Gastrocnemius medialis (tissue), 4 donors: Measurements from ENCODE around the gene ZDHHC17. TPM values are rescaled to one million over a fixed set of nuclear protein-coding genes. Genes with fewer than 3 reads are reported as not detected.
A peak's percentile ranks its signal among the peaks of the same experiment; 100 is the strongest.

Experiments
- ATAC-seq, 2 donors: fragments of 150-250 bp; one replicate each; pipeline ENCODE4 v1.9.1; 2016
- DNase-seq, 2 donors: peaks; one replicate each; pipeline ENCODE4 v3.0.0-alpha.2; 2019
- H3K27ac ChIP-seq, 4 donors: fragments of 200-600 bp; sonication (generic); 1 replicate in 1 of 4; 2 replicates in 3 of 4; pipeline ENCODE4 v1.5.1; 2016 to 2018; ENCODE audit warnings: mild to moderate bottlenecking in 2 of 4, moderate library complexity in 1 of 4
- H3K27me3 ChIP-seq, 3 donors: fragments of 200-600 bp; sonication (generic) in 2 of 3; 1 replicate in 1 of 3; 2 replicates in 2 of 3; pipeline versions ENCODE4 v1.5.1 to v1.6.0; 2016 to 2019; ENCODE audit warnings: mild to moderate bottlenecking in 1 of 3, moderate library complexity in 1 of 3
- H3K36me3 ChIP-seq, 2 donors: fragments of 200-600 bp; sonication (generic) in 1 of 2; one replicate each; pipeline ENCODE4 v1.5.1; 2017 to 2018
- H3K4me1 ChIP-seq, 2 donors: fragments of 200-600 bp; sonication (generic) in 1 of 2; one replicate each; pipeline ENCODE4 v1.5.1; 2016 to 2017; ENCODE audit warnings: mild to moderate bottlenecking in 2 of 2
- H3K4me3 ChIP-seq, 4 donors: fragments of 200-600 bp; sonication (generic) in 3 of 4; 1 replicate in 1 of 4; 2 replicates in 3 of 4; pipeline ENCODE4 v1.5.1; 2016 to 2019; ENCODE audit warnings: mild to moderate bottlenecking in 2 of 4
- H3K9me3 ChIP-seq, 3 donors: fragments of 200-600 bp; sonication (generic) in 2 of 3; 1 replicate in 1 of 3; 2 replicates in 2 of 3; pipeline ENCODE4 v1.5.1; 2016 to 2019
- CTCF ChIP-seq, 5 experiments: fragments of 450-650 bp in 3 of 5; fragments of 200-600 bp in 2 of 5; sonication (generic) in 2 of 5; IDR thresholded peaks in 4 of 5; conservative IDR thresholded peaks in 1 of 5; 1 replicate in 4 of 5; 2 replicates in 1 of 5; pipeline ENCODE4 v1.5.1; 2016 to 2019; ENCODE audit warnings: antibody characterized with exemption in 5 of 5, mild to moderate bottlenecking in 3 of 5, moderate library complexity in 3 of 5
- POLR2A ChIP-seq, 2 donors: fragments of 450-650 bp; IDR thresholded peaks; one replicate each; pipeline ENCODE4 v1.6.1; 2017; ENCODE audit warnings: antibody characterized with exemption in 2 of 2, mild to moderate bottlenecking in 2 of 2, moderate library complexity in 2 of 2
- in situ Hi-C, 4 donors: fragments of 200-750 bp; cut with MboI; loops; one replicate each; pipeline versions ENCODE4 v1.15.0 to v1.8.0; 2017; ENCODE audit warnings: low sequenced_read_pairs in 4 of 4
- intact Hi-C: fragments of 100-400 bp; cut with DNase I; formaldehyde crosslinking; loops from one replicate; pipeline ENCODE4 v1.15.1; 2023; ENCODE audit warnings: low total_unique reads
- total RNA-seq, 4 donors: library from RNA; depleted of rRNA; stranded (reverse); fragments of >200 nt; gene quantifications; one replicate each; pipeline versions ENCODE4 v1.1.0 to v1.2.3, GENCODE V29; 2016

Gene ZDHHC17
- total RNA-seq: 10 to 100 TPM; 15.5 to 35.6 (median 19.3) TPM

- TF ChIP-seq CTCF (IDR thresholded peaks at IDR 0.05 in 4 of 5, conservative IDR thresholded peaks at IDR 0.05 in 1 of 5) (peak in 1 of 5 experiments; percentile 14), POLR2A (IDR thresholded peaks at IDR 0.05) (peak; percentile 70 to 79)
- H3K27ac ChIP-seq: peak within 1 kb of the TSS; percentile 92 to 100 (median 98)
- H3K4me1 ChIP-seq: peaks cover 26 to 41% of the 10 kb centered on the region in 2 donors
- ATAC-seq (peak; percentile 85 to 87), DNase-seq (peak; percentile 80 to 92)
- no peaks in the 10 kb centered on the region for H3K27me3 ChIP-seq
- intact Hi-C loops: loop anchor here (1.0 to 10.0 kb wide), 4 partner anchors 175 to 682 kb away; partner anchors contain the start of gene NAP1L1
- H3K4me3 ChIP-seq: peak within 1 kb of the TSS; percentile 75 to 99 (median 86)
- H3K9me3 ChIP-seq: no peaks in the 10 kb centered on the region
- in situ Hi-C loops: loop anchor here in 2 of 4 donors (25.0 kb wide), 2 partner anchors 677 to 1252 kb away; partner anchors contain the start of genes KRR1 (in 1 of the 2) and NAP1L1 (in 1 of the 2)
- no peaks in the 10 kb centered on the region for H3K36me3 ChIP-seq
Measured at GRCh38 chr12:76763746-76764675, at the start of gene ZDHHC17. Gene ZDHHC17, plus strand, starts transcription at chr12:76764115. Its CDS starts 122 bp downstream, at chr12:76764237.

- Histone ChIP-seq H3K36me3 (no peaks in the 10 kb centered on the region), H3K4me1 (no peaks in the 10 kb centered on the region), H3K9me3 (no peaks in the 10 kb centered on the region), H3K27me3 (no peaks in the 10 kb centered on the region), H3K27ac (no peak overlapping the region), H3K4me3 (no peak overlapping the region)
- in situ Hi-C loops (no loop called here), intact Hi-C loops (no loop called here)
- no peak for ATAC-seq
- no peak for DNase-seq
- no peak for TF ChIP-seq POLR2A (IDR thresholded peaks at IDR 0.05)
- no peak for TF ChIP-seq CTCF (IDR thresholded peaks at IDR 0.05 in 4 of 5, conservative IDR thresholded peaks at IDR 0.05 in 1 of 5)
Measured at GRCh38 chr12:76714415-76714814, 49.5 kb upstream of the ZDHHC17 start.

GRCh38 chr12:76714861-76715260 is 49.1 kb upstream of the ZDHHC17 start:
- no peaks in the 10 kb centered on the region for H3K9me3 ChIP-seq
- no peaks in the 10 kb centered on the region for H3K27me3 ChIP-seq
- no peak overlapping the region for H3K4me3 ChIP-seq
- ATAC-seq: no peak
- intact Hi-C loops: no loop called here
- no peaks in the 10 kb centered on the region for H3K36me3 ChIP-seq
- no peak for DNase-seq
- no peaks in the 10 kb centered on the region for H3K4me1 ChIP-seq
- TF ChIP-seq CTCF (IDR thresholded peaks at IDR 0.05 in 4 of 5, conservative IDR thresholded peaks at IDR 0.05 in 1 of 5): no peak
- no peak for TF ChIP-seq POLR2A (IDR thresholded peaks at IDR 0.05)
- in situ Hi-C loops: no loop called here
- no peak overlapping the region for H3K27ac ChIP-seq

- TF ChIP-seq CTCF (IDR thresholded peaks at IDR 0.05 in 4 of 5, conservative IDR thresholded peaks at IDR 0.05 in 1 of 5): no peak
- TF ChIP-seq POLR2A (IDR thresholded peaks at IDR 0.05): no peak
- Histone ChIP-seq H3K27me3 (no peaks in the 10 kb centered on the region), H3K4me3 (no peak overlapping the region), H3K27ac (no peak overlapping the region), H3K9me3 (no peaks in the 10 kb centered on the region), H3K36me3 (no peaks in the 10 kb centered on the region), H3K4me1 (no peaks in the 10 kb centered on the region)
- ATAC-seq (no peak), DNase-seq (no peak)
- in situ Hi-C loops (no loop called here), intact Hi-C loops (no loop called here)
Measured at GRCh38 chr12:76715332-76715731, 48.6 kb upstream of the ZDHHC17 start.
